ENCODE data around the gene TENM3. TPM values are rescaled to one million over a fixed set of nuclear protein-coding genes. Genes with fewer than 3 reads are reported as not detected.

TENM3 gene
- polyA plus RNA-seq, 4 donors: 15.2 to 18.5 (median 17.5) TPM

DNA sequence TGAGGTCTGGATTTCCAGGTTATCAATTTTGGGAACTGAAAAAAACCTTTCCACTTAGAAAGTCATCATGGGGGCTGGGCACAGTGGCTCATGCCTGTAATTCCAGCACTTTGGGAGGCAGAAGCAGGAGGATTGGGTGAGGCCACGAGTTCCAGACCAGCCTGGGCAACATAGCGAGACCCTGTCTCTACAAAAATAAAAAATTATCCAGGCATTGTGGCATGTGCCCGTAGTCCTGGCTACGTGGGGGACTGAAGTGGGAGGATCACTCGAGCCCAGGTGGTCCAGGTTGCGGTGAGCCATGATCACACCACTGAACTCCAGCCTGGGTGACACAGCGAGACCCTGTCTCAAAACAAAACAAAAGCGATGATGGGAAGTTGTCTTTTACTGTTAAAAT lies 7.9 kb downstream of the TENM3 start:
- DNase-seq (ENCODE audit: low read depth in 4 of 4, low spot score in 3 of 4): no peak

DNA sequence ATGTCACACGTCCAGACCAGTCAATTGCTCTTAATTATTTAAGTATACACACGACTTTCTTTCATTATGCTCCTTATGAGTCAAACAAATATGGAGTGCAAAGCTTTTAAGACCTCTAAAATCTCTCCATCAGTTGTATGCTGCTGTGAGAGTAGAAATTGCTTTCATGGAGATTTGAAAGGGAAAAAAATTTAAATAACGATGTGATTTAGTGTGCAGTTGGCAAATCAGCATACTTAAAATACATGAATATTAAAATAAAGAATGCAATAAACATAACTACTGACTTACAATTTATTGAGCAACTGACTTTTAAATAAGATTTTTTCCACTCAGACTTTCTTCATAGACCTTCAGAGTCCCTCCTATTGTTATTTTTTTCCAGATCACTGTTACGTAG lies 9.0 kb downstream of the TENM3 start:
- no peak for DNase-seq (ENCODE audit: low read depth in 4 of 4, low spot score in 3 of 4)

- no peak for DNase-seq (ENCODE audit: low read depth in 4 of 4, low spot score in 3 of 4)
Measured at GRCh38 chr4:182254026-182254780, 11.0 kb downstream of the TENM3 start.

DNA sequence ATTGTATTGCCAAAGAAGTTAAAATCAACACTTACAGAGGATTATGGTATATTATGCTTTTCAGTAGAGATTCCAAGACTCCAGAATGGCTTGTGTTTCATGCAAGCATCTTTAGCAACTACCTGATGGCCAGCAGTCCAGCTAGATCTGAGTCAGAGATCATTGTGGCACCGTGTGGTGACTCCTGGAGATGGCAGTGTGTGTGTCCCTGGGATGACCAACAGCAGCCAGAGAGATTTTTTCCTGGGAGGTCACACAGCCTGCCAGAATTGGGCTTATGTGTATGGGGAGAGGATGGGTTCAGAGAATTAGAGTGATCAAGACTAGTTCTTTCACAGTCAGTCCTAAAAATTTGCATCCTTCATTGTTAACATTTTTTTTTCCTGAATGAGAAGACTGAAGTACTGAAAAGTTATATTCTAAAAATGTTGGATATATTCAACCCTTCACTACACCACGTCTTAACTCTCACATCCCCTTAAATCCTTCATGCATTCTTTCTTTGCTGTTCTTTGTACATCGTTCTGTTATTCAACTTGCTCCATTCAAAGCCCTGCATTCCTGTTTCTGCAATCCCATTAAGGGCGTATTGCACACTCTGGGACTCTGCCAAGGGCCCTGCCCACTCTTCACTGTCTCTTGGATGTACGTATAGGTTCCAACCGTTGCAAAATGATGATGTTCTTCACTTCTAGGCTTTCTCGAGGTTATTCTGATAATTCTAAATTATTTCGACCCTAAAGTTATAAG lies 12.4 kb downstream of the TENM3 start:
- DNase-seq (ENCODE audit: low read depth in 4 of 4, low spot score in 3 of 4): no peak

GRCh38 chr4:182257016-182257415 lies 13.8 kb downstream of the TENM3 start:
- no peak for DNase-seq (ENCODE audit: low read depth in 4 of 4, low spot score in 3 of 4)

- no peak for DNase-seq (ENCODE audit: low read depth in 4 of 4, low spot score in 3 of 4)
Measured at GRCh38 chr4:182257503-182257902, 14.3 kb downstream of the TENM3 start.

- no peak for DNase-seq (ENCODE audit: low read depth in 4 of 4, low spot score in 3 of 4)
Measured at GRCh38 chr4:182258441-182259000, 15.3 kb downstream of the TENM3 start.

- no peak for DNase-seq (ENCODE audit: low read depth in 4 of 4, low spot score in 3 of 4)
Measured at GRCh38 chr4:182261651-182262223, 18.5 kb downstream of the TENM3 start.

DNA sequence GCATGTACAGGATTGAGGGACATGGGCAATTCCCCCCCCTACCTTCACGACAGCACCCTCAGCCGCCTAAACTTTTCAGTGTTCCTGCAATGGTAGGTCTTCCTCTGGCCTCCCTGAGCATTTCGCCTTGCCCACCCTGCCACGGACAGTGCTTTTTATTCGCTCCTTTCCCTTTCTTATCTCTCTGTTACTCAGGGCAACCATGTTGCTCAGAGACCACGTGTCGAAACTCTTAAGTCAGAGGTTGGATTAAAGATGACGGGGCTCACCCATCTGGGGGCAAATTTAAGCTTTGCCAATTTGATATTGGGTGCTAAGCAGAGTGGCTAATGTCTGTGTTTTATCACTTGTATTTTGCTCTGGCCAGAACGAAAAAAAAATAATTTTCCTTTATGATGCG lies 20.4 kb downstream of the TENM3 start:
- no peak for DNase-seq (ENCODE audit: low read depth in 4 of 4, low spot score in 3 of 4)

- no peak for DNase-seq (ENCODE audit: low read depth in 4 of 4, low spot score in 3 of 4)
Measured at GRCh38 chr4:182264139-182264752, 21.0 kb downstream of the TENM3 start.

DNA sequence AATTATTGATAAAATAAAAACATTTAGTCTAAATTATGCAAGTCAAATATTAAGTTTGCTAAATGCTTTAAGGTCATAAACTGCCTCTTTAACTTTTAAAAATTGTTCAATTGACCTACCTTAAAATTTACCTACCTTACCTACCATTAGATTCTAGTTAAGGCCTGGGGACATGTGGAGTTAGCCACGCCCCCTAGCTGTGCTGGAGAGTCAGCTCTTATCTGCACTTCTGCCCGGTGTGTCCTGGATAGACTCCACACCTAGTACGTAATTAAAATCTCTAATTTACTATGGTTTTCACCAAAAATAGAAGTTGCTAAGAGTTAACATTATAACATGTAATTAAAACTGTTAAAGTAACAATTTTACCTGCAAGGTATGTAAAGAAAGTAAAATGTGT lies 22.7 kb downstream of the TENM3 start:
- DNase-seq (ENCODE audit: low read depth in 4 of 4, low spot score in 3 of 4): no peak

- no peak for DNase-seq (ENCODE audit: low read depth in 4 of 4, low spot score in 3 of 4)
Measured at GRCh38 chr4:182267048-182267447, 23.8 kb downstream of the TENM3 start.

DNA sequence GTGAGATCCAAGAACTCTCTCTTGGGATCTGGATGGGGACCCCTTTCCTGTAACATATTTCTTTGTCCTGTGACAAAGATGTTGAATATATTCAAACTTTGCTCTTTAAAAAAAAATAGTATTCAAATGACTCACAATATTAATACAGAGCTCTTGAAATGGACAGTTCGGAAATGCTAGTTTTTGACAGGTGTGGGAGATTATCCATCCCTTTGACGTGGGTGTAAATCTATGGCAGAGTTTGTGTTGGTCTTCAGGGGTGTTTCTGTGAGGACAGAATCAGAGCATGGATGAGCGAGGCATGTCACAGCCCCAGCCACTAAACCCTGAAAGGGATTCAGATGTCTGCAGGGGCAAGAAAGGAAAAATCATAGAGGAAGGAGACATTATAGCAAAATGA lies 25.8 kb downstream of the TENM3 start:
- no peak for DNase-seq (ENCODE audit: low read depth in 4 of 4, low spot score in 3 of 4)

DNA sequence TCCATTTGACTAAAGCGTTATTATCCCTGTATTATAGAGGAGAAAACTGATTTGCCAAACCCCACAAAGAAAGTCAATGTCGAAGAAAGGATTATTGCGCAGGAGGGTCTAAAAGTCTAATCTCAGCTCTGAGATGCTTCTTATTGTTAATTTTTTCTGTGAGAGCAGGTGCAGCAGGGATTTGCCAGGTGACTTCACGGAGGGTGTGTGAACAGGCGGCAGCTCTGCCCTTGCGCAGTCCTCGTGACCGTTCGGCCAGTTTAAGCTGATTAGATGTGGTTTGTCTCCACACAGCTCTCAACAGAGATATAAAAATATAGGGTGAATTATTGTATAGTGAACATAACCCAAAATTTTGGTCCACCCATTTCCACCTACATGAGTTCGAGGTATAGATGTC lies 28.5 kb downstream of the TENM3 start:
- no peak for DNase-seq (ENCODE audit: low read depth in 4 of 4, low spot score in 3 of 4)

DNA sequence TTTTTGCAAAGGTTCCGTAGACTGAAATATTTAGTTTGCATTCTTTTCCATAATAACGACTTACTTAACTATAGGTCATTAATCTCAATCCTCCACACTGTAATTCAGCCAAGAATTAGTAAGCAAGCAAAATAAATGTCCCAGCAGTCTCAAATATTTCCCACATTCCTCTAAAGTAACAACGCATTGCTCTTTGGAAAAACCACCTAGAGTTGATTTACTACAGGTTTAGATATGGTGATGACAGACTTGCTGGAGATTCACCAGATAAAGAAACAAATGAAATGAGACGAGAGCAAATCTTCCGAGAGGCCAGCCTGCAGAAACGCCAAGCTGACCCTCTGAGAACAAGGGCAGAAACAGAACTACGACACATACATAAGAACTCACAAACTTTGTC lies 28.9 kb downstream of the TENM3 start:
- DNase-seq (ENCODE audit: low read depth in 4 of 4, low spot score in 3 of 4): no peak

- no peak for DNase-seq (ENCODE audit: low read depth in 4 of 4, low spot score in 3 of 4)
Measured at GRCh38 chr4:182273191-182273935, 30.2 kb downstream of the TENM3 start.

- no peak for DNase-seq (ENCODE audit: low read depth in 4 of 4, low spot score in 3 of 4)
Measured at GRCh38 chr4:182276210-182277109, 33.3 kb downstream of the TENM3 start.

- no peak for DNase-seq (ENCODE audit: low read depth in 4 of 4, low spot score in 3 of 4)
Measured at GRCh38 chr4:182277377-182277776, 34.2 kb downstream of the TENM3 start.

- no peak for DNase-seq (ENCODE audit: low read depth in 4 of 4, low spot score in 3 of 4)
Measured at GRCh38 chr4:182278729-182279128, 35.5 kb downstream of the TENM3 start.
